Measurements from ENCODE around the gene KCTD1.

KCTD1 gene

DNA sequence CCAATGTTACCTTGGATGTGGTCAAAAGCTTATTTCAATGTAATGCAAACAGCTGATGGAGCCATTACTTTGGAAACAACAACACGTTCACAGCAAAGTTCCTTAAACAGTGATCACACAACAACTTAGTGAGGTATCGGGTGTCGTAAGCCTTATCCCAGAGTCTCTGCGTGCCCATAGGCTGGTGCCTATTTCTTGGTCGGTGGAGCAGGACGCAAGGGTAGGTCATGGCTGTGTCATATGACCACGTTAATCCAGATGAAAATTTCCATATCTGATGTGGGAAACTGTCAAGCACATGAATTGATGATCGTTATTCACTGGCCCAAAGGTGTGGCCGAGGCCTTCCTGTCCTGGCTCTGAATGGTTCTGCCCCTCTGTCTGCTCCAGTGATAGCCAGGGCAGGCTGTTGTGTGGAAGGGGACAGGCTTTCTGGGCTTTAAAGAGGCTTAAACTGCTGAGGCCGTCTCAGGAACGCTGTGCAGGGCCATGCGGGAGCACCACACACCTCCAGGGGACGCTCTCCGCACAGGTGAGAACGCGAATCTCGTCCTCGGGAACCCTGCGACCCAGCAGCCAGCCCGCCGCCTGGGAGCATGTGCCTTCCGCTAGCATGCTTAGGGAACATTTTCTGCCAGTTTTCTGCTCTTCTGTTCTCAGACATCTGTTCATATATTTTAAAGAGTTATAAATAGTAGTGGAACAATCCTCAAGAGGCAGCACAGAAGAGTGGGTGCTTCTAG lies 90.6 kb downstream of the KCTD1 start:
- TF ChIP-seq ZBTB7A (IDR thresholded peaks at IDR 0.05; ENCODE audit: low read depth) (no peak), RAD21 (IDR thresholded peaks at IDR 0.05; ENCODE audit: low read depth) (no peak), FOXM1 (IDR thresholded peaks at IDR 0.05; ENCODE audit: borderline replicate concordance, low read depth) (no peak), TCF12 (IDR thresholded peaks at IDR 0.05; ENCODE audit: low read depth) (no peak), TEAD4 (IDR thresholded peaks at IDR 0.05) (no peak), EP300 (IDR thresholded peaks at IDR 0.05; ENCODE audit: borderline replicate concordance) (no peak), TAF1 (IDR thresholded peaks at IDR 0.05; ENCODE audit: low read depth) (no peak), YY1 (IDR thresholded peaks at IDR 0.05; ENCODE audit: low read depth) (no peak), NFIC (IDR thresholded peaks at IDR 0.05) (no peak), CEBPB (IDR thresholded peaks at IDR 0.05) (no peak), CREB1 (IDR thresholded peaks at IDR 0.05; ENCODE audit: low read depth) (no peak), EGR1 (IDR thresholded peaks at IDR 0.05) (no peak)
- TF ChIP-seq, protein P1, sequence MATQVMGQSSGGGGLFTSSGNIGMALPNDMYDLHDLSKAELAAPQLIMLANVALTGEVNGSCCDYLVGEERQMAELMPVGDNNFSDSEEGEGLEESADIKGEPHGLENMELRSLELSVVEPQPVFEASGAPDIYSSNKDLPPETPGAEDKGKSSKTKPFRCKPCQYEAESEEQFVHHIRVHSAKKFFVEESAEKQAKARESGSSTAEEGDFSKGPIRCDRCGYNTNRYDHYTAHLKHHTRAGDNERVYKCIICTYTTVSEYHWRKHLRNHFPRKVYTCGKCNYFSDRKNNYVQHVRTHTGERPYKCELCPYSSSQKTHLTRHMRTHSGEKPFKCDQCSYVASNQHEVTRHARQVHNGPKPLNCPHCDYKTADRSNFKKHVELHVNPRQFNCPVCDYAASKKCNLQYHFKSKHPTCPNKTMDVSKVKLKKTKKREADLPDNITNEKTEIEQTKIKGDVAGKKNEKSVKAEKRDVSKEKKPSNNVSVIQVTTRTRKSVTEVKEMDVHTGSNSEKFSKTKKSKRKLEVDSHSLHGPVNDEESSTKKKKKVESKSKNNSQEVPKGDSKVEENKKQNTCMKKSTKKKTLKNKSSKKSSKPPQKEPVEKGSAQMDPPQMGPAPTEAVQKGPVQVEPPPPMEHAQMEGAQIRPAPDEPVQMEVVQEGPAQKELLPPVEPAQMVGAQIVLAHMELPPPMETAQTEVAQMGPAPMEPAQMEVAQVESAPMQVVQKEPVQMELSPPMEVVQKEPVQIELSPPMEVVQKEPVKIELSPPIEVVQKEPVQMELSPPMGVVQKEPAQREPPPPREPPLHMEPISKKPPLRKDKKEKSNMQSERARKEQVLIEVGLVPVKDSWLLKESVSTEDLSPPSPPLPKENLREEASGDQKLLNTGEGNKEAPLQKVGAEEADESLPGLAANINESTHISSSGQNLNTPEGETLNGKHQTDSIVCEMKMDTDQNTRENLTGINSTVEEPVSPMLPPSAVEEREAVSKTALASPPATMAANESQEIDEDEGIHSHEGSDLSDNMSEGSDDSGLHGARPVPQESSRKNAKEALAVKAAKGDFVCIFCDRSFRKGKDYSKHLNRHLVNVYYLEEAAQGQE (IDR thresholded peaks at IDR 0.05; ENCODE audit: low read depth) = no peak
- TF ChIP-seq, protein P2, sequence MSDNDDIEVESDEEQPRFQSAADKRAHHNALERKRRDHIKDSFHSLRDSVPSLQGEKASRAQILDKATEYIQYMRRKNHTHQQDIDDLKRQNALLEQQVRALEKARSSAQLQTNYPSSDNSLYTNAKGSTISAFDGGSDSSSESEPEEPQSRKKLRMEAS (IDR thresholded peaks at IDR 0.05) = no peak
- TF ChIP-seq, protein P3, sequence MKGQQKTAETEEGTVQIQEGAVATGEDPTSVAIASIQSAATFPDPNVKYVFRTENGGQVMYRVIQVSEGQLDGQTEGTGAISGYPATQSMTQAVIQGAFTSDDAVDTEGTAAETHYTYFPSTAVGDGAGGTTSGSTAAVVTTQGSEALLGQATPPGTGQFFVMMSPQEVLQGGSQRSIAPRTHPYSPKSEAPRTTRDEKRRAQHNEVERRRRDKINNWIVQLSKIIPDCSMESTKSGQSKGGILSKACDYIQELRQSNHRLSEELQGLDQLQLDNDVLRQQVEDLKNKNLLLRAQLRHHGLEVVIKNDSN (IDR thresholded peaks at IDR 0.05) = no peak

DNA sequence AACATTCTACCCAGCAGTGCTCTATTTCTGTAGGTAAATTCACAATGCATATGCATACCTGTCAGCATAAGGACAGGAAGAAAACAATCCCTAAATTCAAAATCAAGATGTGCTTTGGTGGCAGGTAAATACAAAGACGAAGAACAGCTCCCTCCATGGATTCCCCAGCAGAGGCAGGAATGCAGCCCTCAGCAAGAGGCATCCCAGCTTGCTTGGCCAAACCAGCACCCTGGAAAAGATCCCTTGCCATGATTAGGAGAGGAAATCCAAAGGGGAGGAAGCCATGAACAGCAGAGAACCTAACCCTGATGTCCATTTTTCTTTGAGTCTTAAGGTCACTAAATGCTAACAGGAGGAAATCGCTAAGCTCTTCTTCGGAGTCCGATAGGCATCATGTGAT lies 91.2 kb downstream of the KCTD1 start:
- TF ChIP-seq, protein P1 (IDR thresholded peaks at IDR 0.05; ENCODE audit: low read depth) = 0 out of 2 replicates have a peak, but pooled peaks have one; percentile 11
- TF ChIP-seq RAD21 (IDR thresholded peaks at IDR 0.05; ENCODE audit: low read depth) (no peak), EGR1 (IDR thresholded peaks at IDR 0.05) (no peak), TEAD4 (IDR thresholded peaks at IDR 0.05) (0 out of 2 replicates have a peak, but pooled peaks have one; percentile 8)

DNA sequence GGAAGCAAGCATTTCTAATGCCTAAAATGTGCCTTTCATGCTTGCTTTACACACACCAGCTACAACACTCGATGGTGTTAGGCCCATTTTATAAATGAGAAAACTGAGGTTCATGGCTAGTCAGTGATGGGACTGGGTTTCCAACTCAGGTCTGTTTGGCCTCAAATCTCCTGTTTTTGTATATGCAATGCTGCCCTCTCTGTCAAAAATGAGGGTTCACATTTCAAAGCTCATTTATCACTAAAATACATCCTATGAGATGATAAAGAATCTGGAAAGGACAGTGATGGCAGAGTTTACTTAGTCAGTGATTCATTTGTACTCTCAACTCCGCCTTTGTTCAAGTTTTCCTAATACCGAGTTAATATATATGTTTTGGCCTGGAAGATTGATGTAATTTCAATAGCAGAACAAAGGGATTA lies 92.3 kb downstream of the KCTD1 start:
- TF ChIP-seq RAD21 (IDR thresholded peaks at IDR 0.05; ENCODE audit: low read depth) = no peak
- no peak for TF ChIP-seq FOXM1 (IDR thresholded peaks at IDR 0.05; ENCODE audit: borderline replicate concordance, low read depth)
- TF ChIP-seq, protein P1 (IDR thresholded peaks at IDR 0.05; ENCODE audit: low read depth) = no peak
- TF ChIP-seq, protein P3 (IDR thresholded peaks at IDR 0.05) = no peak
- no peak for TF ChIP-seq CEBPB (IDR thresholded peaks at IDR 0.05)
- no peak for TF ChIP-seq TEAD4 (IDR thresholded peaks at IDR 0.05)
- TF ChIP-seq YY1 (IDR thresholded peaks at IDR 0.05; ENCODE audit: low read depth) = no peak
- TF ChIP-seq EP300 (IDR thresholded peaks at IDR 0.05; ENCODE audit: borderline replicate concordance) = no peak
- TF ChIP-seq TAF1 (IDR thresholded peaks at IDR 0.05; ENCODE audit: low read depth) = no peak
- TF ChIP-seq CREB1 (IDR thresholded peaks at IDR 0.05; ENCODE audit: low read depth) = no peak
- no peak for TF ChIP-seq TCF12 (IDR thresholded peaks at IDR 0.05; ENCODE audit: low read depth)
- TF ChIP-seq, protein P2 (IDR thresholded peaks at IDR 0.05) = no peak
- TF ChIP-seq NFIC (IDR thresholded peaks at IDR 0.05) = no peak
- no peak for TF ChIP-seq EGR1 (IDR thresholded peaks at IDR 0.05)
- no peak for TF ChIP-seq ZBTB7A (IDR thresholded peaks at IDR 0.05; ENCODE audit: low read depth)

DNA sequence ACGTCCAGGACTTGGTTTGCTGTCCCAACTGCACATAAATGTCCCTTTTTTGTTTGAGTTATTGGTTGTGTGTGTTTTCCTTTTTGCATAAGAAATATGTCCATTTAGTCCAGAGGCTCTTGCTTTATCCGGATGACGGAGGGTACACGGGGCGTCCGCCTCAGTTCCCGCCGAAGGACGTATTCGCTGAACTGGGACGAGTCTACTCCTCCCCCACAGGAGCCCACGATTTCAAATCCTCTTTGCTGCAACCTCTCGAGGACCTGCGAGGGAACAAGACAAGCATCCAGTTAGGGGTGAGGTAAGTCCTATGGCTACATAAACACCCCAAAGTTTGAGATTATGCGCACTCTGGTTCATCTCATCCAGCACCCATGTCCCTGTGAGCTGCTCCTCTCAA lies 92.7 kb downstream of the KCTD1 start:
- TF ChIP-seq CREB1 (IDR thresholded peaks at IDR 0.05; ENCODE audit: low read depth) (no peak), YY1 (IDR thresholded peaks at IDR 0.05; ENCODE audit: low read depth) (no peak), CEBPB (IDR thresholded peaks at IDR 0.05) (no peak), NFIC (IDR thresholded peaks at IDR 0.05) (no peak), TAF1 (IDR thresholded peaks at IDR 0.05; ENCODE audit: low read depth) (no peak), FOXM1 (IDR thresholded peaks at IDR 0.05; ENCODE audit: borderline replicate concordance, low read depth) (no peak), ZBTB7A (IDR thresholded peaks at IDR 0.05; ENCODE audit: low read depth) (no peak), EGR1 (IDR thresholded peaks at IDR 0.05) (no peak), RAD21 (IDR thresholded peaks at IDR 0.05; ENCODE audit: low read depth) (no peak), EP300 (IDR thresholded peaks at IDR 0.05; ENCODE audit: borderline replicate concordance) (no peak)
- TF ChIP-seq, protein P3 (IDR thresholded peaks at IDR 0.05) = no peak
- TF ChIP-seq, protein P2 (IDR thresholded peaks at IDR 0.05) = no peak
- TF ChIP-seq, protein P1 (IDR thresholded peaks at IDR 0.05; ENCODE audit: low read depth) = no peak
